GM23248 (cell line): ENCODE data around the gene BCAS1. TPM values are rescaled to one million over a fixed set of nuclear protein-coding genes. Genes with fewer than 3 reads are reported as not detected.

Experiments used
- DNase-seq: peaks from one replicate; pipeline ENCODE4 v3.0.0-alpha.2; 2015
- H2AFZ ChIP-seq: fragments of 200-600 bp; sonication (generic); 2 replicates; pipeline ENCODE4 v1.6.1; 2016; ENCODE audit warnings: antibody characterized with exemption
- H3F3A ChIP-seq: fragments of 200-600 bp; sonication (generic); 2 replicates; pipeline ENCODE4 v1.6.1; 2016; ENCODE audit warnings: mild to moderate bottlenecking, antibody characterized with exemption, mixed run types; ENCODE audit not compliant: insufficient read depth
- H3K27ac ChIP-seq: fragments of 200-600 bp; sonication (generic); 2 replicates; pipeline ENCODE4 v1.5.1; 2016; ENCODE audit warnings: mild to moderate bottlenecking
- H3K27me3 ChIP-seq: fragments of 200-600 bp; sonication (generic); replicated peaks from 2 replicates; pipeline ENCODE4 v1.6.1; 2016; ENCODE audit warnings: mild to moderate bottlenecking; ENCODE audit not compliant: insufficient read depth
- H3K36me3 ChIP-seq: fragments of 200-600 bp; sonication (generic); 2 replicates; pipeline ENCODE4 v1.6.1; 2016; ENCODE audit warnings: low read depth, mild to moderate bottlenecking
- H3K4me1 ChIP-seq: fragments of 200-600 bp; sonication (generic); 2 replicates; pipeline ENCODE4 v1.6.1; 2016; ENCODE audit warnings: mild to moderate bottlenecking; ENCODE audit not compliant: insufficient read depth
- H3K4me2 ChIP-seq: fragments of 200-600 bp; sonication (generic); one replicate; pipeline ENCODE4 v1.6.1; 2016; ENCODE audit warnings: mild to moderate bottlenecking; ENCODE audit not compliant: unreplicated experiment
- H3K4me3 ChIP-seq: fragments of 200-600 bp; sonication (generic); 2 replicates; pipeline ENCODE4 v1.5.1; 2016; ENCODE audit warnings: mild to moderate bottlenecking
- H3K79me2 ChIP-seq: fragments of 200-600 bp; sonication (generic); 2 replicates; pipeline ENCODE4 v1.6.1; 2016; ENCODE audit warnings: mild to moderate bottlenecking; ENCODE audit not compliant: insufficient read depth
- H3K9ac ChIP-seq: fragments of 200-600 bp; sonication (generic); 2 replicates; pipeline ENCODE4 v1.6.1; 2016; ENCODE audit warnings: mild to moderate bottlenecking
- H3K9me2 ChIP-seq: fragments of 200-600 bp; sonication (generic); 2 replicates; pipeline ENCODE4 v1.6.1; 2016; ENCODE audit warnings: mixed run types, mild to moderate bottlenecking, moderate library complexity; ENCODE audit not compliant: insufficient read depth
- H3K9me3 ChIP-seq: fragments of 200-600 bp; sonication (generic); one replicate; pipeline ENCODE4 v1.6.1; 2017; ENCODE audit warnings: low read depth
- H4K20me1 ChIP-seq: fragments of 200-600 bp; sonication (generic); 2 replicates; pipeline ENCODE4 v1.6.0; 2016; ENCODE audit not compliant: insufficient read depth
- EZH2 ChIP-seq: fragments of 200-600 bp; sonication (generic); IDR thresholded peaks from 2 replicates; pipeline ENCODE4 v1.6.1; 2018; ENCODE audit warnings: antibody characterized with exemption, mild to moderate bottlenecking; ENCODE audit not compliant: insufficient read depth, poor library complexity, severe bottlenecking
- EZH2phosphoT487 ChIP-seq: fragments of 200-600 bp; sonication (generic); IDR thresholded peaks from 2 replicates; pipeline ENCODE4 v1.6.1; 2018; ENCODE audit warnings: antibody characterized with exemption, moderate library complexity, mild to moderate bottlenecking, low read depth; ENCODE audit not compliant: insufficient read depth
- WGBS, 2 experiments: methylation state at CpG; one replicate each; pipeline ENCODE4 v1.1.6; 2015 to 2017; ENCODE audit warnings: low lambda C conversion rate in 2 of 2, low coverage in 1 of 2; ENCODE audit errors: missing lambda C conversion rate in 2 of 2; 5-methylcytosine and 5-hydroxymethylcytosine counted together
- in situ Hi-C: fragments of 300-500 bp; cut with MboI; formaldehyde crosslinking; loops from 2 replicates; pipeline ENCODE4 v1.15.0; 2020
- polyA plus RNA-seq: library from polyadenylated mRNA; unstranded; fragments of >200 nt; fragmentation: Nextera tagmentation; extraction: Ambion mirVana; gene quantifications from 2 replicates; pipeline ENCODE4 v1.2.1, GENCODE V29; 2016
- total RNA-seq: library from RNA; depleted of rRNA; stranded (reverse); fragments of >200 nt; shearing (Covaris generic); gene quantifications from 2 replicates; pipeline ENCODE4 v1.2.3, GENCODE V29; 2014

BCAS1 gene
- total and polyA plus RNA-seq, 2 experiments from 2014 or later, result 0.41 TPM; not detected in 1

DNA sequence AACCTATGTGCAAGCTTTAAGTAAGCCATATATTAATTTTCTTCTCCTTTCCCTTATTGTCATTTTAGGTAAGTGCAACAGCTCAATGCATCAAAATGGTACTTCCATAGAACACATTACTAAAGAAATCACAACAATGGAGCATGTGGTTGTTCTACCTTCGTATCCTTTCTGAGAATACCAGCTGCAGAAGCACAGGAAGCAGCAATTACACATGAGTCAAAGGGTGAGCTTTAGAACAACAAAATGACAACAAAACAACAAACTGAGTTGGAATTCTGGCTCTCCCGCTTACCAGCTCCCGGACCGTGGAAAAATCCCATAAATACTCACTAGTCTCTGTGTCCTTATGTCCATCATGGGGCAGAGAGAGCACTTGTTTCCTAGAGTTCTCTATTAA is 108.9 kb downstream of the BCAS1 start:
- WGBS, 2 experiments, result 77 to 87% methylated on average over 4 of the region's 4 CpGs
- no peak for TF ChIP-seq EZH2
- TF ChIP-seq EZH2phosphoT487, result no peak
- Histone ChIP-seq H3K9me2 (no peaks in the 10 kb centered on the region), H3K4me2 (peak overlapping the region; percentile 55), H3K27me3 (no peaks in the 10 kb centered on the region), H3K4me3 (no peak overlapping the region), H3F3A (peaks cover 38% of the 10 kb centered on the region), H4K20me1 (no peaks in the 10 kb centered on the region), H3K36me3 (no peaks in the 10 kb centered on the region), H3K9me3 (no peaks in the 10 kb centered on the region), H3K27ac (no peak overlapping the region), H3K4me1 (peaks cover 52% of the 10 kb centered on the region), H3K79me2 (no peaks in the 10 kb centered on the region), H2AFZ (no peak overlapping the region), H3K9ac (no peak overlapping the region)
- in situ Hi-C loops, result loop anchor here (25.0 kb wide), 1 partner anchor 226 kb away; no protein-coding TSS in a partner anchor
- no peak for DNase-seq

DNA sequence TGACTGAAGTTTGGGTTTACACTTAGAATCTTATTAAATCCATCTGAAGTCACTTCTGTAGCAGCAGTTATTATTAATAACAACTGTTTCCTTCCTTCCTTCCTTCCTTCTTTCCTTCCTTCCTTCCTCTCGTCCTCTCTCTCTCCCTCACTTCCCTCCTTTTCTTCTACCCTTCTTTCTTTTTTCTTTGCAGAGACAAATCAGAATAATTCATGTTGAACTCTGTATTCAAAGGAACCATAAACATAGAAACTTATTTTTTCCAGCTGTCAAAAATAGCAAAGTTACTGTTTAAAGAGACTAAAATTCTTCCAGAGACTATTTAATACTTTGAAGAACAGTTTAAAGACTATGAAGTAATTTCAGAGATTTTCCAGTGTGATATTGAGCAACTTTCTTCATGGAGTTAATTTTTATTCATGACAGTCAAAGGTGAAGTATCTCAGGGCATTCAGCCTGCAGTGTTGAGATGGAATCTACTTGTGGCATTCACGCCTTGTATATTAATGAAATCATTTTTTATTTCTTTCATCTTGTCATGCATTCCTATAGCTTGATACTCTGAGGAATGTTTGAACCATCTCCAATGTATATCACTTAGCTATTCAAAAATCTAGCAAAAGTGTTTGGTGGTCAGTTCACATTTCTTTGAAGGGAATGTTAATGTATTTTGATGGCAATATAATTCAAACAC is 109.7 kb downstream of the BCAS1 start:
- 12 to 23% methylated on average over 2 of the region's 2 CpGs for WGBS, 2 experiments
- H3F3A ChIP-seq, result peaks cover 39% of the 10 kb centered on the region
- in situ Hi-C loops, result loop anchor here (25.0 kb wide), 1 partner anchor 227 kb away; no protein-coding TSS in a partner anchor
- H3K4me1 ChIP-seq, result peaks cover 52% of the 10 kb centered on the region
- DNase-seq, result peak; percentile 58
- TF ChIP-seq EZH2phosphoT487, result no peak
- no peak for TF ChIP-seq EZH2
- peak overlapping the region; percentile 41; the same call in 1 of the 2 replicates for H3K4me3 ChIP-seq
- peak overlapping the region; percentile 55 for H3K4me2 ChIP-seq
- H3K27ac ChIP-seq, result peak overlapping the region; percentile 53
- no peaks in the 10 kb centered on the region for H3K9me3 ChIP-seq
- H3K27me3 ChIP-seq, result no peaks in the 10 kb centered on the region
- H3K36me3 ChIP-seq, result no peaks in the 10 kb centered on the region
- no peaks in the 10 kb centered on the region for H3K79me2 ChIP-seq
- no peak overlapping the region for H2AFZ ChIP-seq
- H3K9ac ChIP-seq, result peak overlapping the region; percentile 16; the same call in 1 of the 2 replicates
- no peaks in the 10 kb centered on the region for H3K9me2 ChIP-seq
- no peaks in the 10 kb centered on the region for H4K20me1 ChIP-seq

DNA sequence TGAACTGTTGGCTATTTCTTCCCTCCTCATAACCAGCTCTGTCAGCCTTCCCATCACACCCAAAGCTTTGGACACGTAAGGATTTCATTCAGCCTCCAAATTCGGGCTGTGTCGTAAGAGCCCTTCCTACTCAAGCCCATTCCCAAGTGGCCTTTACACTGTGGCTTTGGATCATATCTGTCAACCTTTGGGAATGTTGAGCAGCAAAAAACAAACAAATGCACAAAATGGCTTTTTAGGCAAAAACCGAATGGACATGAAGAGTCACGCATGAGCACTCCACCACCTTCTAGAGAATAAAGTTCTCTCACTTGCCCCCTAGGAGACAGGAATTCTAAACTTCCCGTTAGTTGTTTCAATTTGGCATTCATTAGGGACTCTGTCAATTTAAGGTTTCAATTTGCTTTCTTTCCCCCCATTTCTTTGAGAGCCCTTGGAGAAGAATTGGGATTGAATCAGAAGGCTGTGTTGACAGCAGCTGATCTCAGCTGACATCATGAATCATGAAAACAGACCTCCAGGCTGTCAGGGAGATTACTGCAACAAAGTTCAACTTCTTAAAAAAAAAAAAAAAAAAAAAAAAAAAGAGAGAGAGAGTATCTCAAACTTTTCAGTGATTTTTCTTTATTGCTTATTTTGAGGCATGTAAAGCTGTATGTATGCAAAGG is 110.3 kb downstream of the BCAS1 start:
- Histone ChIP-seq H3K27me3 (no peaks in the 10 kb centered on the region), H4K20me1 (no peaks in the 10 kb centered on the region), H3K9me3 (no peaks in the 10 kb centered on the region), H3F3A (peaks cover 39% of the 10 kb centered on the region), H3K4me1 (peaks cover 52% of the 10 kb centered on the region), H3K4me2 (peak overlapping the region; percentile 55), H3K9ac (peak overlapping the region; percentile 16), H3K4me3 (peak overlapping the region; percentile 41), H3K9me2 (no peaks in the 10 kb centered on the region), H3K27ac (peak overlapping the region; percentile 53), H3K36me3 (no peaks in the 10 kb centered on the region), H3K79me2 (no peaks in the 10 kb centered on the region), H2AFZ (peak overlapping the region; percentile 77)
- DNase-seq, result peak; percentile 79
- TF ChIP-seq EZH2 (no peak), EZH2phosphoT487 (no peak)
- 4 to 5% methylated on average over 6 of the region's 6 CpGs for WGBS, 2 experiments
- in situ Hi-C loops, result loop anchor here (25.0 kb wide), 1 partner anchor 227 kb away; no protein-coding TSS in a partner anchor

DNA sequence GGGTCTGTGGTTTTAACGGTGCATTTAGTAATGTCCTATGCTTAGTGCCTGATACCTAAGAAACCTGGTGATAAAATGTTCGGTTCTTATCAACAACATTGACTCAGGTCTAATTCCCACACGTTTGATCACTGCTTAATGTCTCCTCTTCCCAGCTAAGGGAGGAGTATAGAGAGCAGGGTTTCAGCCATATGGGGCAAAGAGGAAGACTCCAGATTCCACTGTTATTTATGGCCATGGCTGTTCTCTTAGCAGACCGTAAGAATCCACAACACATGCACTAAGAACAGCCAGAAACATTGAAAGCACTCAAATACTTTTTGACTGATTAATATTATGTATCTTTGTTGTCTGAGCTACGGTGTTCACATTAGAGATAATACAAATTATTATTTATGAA is 112.1 kb downstream of the BCAS1 start:
- no peaks in the 10 kb centered on the region for H3K36me3 ChIP-seq
- TF ChIP-seq EZH2 (no peak), EZH2phosphoT487 (no peak)
- DNase-seq, result no peak
- in situ Hi-C loops, result loop anchor here (25.0 kb wide), 1 partner anchor 229 kb away; no protein-coding TSS in a partner anchor
- H4K20me1 ChIP-seq, result no peaks in the 10 kb centered on the region
- peaks cover 39% of the 10 kb centered on the region for H3F3A ChIP-seq
- no peaks in the 10 kb centered on the region for H3K79me2 ChIP-seq
- H2AFZ ChIP-seq, result no peak overlapping the region
- H3K4me2 ChIP-seq, result peak overlapping the region; percentile 8
- H3K4me1 ChIP-seq, result peaks cover 52% of the 10 kb centered on the region
- no peaks in the 10 kb centered on the region for H3K27me3 ChIP-seq
- no peaks in the 10 kb centered on the region for H3K9me3 ChIP-seq
- H3K27ac ChIP-seq, result peak overlapping the region; percentile 24; the same call in 1 of the 2 replicates
- H3K9me2 ChIP-seq, result no peaks in the 10 kb centered on the region
- no peak overlapping the region for H3K9ac ChIP-seq
- H3K4me3 ChIP-seq, result no peak overlapping the region
- WGBS, 2 experiments, result 52 to 58% methylated on average over 5 of the region's 5 CpGs
